ENCODE results near the gene AMBN.
"Not testable (repeated sequence)": the region's sequence is repeated elsewhere in the genome, so short reads cannot be mapped to it uniquely, and the experiment has no call there.

Gene AMBN

DNA sequence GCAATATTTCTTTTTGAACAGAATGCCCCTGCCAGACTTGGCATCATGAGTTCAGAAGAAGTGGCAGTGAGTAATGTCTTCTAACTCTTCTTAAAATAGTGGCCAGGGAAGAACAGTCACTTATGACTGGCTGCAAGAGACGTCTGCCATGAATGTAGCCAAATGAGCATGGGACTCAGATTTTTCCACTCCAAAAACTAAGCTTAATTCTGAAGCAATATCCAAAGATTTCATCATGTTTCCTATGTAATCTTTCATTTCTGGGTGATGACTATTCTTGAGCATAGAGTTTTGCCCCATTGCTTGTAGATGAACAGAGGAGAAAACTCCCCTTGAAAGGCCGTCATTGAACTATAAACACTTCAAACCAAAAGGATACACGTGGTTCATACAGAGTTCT lies 11.8 kb downstream of the AMBN start:
- in situ Hi-C loops (cut with MboI; ENCODE audit: low pct_unique_long_range_greater_than_20kb, low sequenced_read_pairs), result loop anchor here (25.0 kb wide), 1 partner anchor 1108 kb away; no protein-coding TSS in a partner anchor
- DNase-seq, result no peak

DNA sequence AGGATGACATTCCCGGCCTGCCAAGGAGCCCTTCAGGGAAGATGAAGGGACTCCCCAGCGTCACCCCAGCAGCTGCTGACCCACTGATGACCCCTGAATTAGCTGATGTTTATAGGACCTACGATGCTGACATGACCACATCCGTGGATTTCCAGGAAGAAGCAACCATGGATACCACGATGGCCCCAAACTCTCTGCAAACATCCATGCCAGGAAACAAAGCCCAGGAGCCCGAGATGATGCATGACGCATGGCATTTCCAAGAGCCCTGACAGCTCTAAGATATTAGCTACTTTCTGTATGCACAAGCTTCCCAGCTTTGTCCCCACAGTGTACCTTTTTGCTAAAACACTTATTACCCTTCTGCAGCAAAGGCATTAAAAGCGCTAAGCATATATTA lies 14.4 kb downstream of the AMBN start:
- DNase-seq, result no peak
- in situ Hi-C loops (cut with MboI; ENCODE audit: low pct_unique_long_range_greater_than_20kb, low sequenced_read_pairs), result loop anchor here (25.0 kb wide), 1 partner anchor 1106 kb away; no protein-coding TSS in a partner anchor

DNA sequence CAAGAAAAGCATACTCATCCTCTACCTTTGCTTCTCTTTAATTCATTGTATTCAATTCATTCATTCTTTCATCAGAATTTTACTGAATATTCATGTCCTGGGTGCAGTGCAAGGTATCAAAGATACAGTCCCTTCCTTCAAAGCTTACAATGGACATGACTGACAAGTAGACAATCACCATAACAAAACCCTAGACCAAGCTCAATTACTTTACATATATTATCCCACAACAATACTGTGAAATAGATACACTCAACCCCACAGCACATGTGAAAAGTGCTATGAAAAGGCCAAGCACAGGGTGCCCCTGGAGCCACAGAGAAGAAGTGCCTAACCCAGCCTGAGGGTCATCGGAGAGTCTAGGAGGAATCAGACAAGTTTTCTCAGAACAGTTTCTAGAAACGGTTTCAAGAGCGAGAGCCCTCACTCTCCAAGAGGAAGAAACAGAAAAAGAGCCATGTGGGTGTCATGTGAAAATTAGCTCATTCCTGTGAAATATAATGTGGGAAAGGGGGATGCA lies 15.3 kb downstream of the AMBN start:
- DNase-seq, result no peak

DNA sequence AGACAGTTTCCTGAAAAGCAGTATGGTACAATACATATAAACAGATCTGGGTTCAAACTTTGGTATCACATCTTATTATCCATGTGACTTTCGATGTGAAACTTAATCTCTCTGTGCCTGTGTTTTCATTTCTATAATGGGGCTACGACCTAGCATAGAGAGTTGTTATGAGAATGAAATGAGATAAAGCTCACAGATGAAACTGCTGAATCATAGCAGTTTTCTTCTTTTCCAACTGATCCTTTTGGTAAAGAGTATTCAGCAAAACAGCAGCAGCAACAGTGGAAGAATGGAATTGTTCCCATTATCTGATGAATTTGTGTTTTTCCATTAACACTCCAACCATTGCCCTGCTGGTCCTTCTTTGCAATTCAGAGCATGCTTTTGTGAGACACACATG lies 16.3 kb downstream of the AMBN start:
- in situ Hi-C loops (cut with MboI; ENCODE audit: low pct_unique_long_range_greater_than_20kb, low sequenced_read_pairs), result loop anchor here (25.0 kb wide), 1 partner anchor 1104 kb away; no protein-coding TSS in a partner anchor

More for the DNA sequence above, 15.3 kb downstream of the AMBN start:
- in situ Hi-C loops (cut with MboI; ENCODE audit: low pct_unique_long_range_greater_than_20kb, low sequenced_read_pairs), result loop anchor here (25.0 kb wide), 1 partner anchor 1105 kb away; no protein-coding TSS in a partner anchor

DNA sequence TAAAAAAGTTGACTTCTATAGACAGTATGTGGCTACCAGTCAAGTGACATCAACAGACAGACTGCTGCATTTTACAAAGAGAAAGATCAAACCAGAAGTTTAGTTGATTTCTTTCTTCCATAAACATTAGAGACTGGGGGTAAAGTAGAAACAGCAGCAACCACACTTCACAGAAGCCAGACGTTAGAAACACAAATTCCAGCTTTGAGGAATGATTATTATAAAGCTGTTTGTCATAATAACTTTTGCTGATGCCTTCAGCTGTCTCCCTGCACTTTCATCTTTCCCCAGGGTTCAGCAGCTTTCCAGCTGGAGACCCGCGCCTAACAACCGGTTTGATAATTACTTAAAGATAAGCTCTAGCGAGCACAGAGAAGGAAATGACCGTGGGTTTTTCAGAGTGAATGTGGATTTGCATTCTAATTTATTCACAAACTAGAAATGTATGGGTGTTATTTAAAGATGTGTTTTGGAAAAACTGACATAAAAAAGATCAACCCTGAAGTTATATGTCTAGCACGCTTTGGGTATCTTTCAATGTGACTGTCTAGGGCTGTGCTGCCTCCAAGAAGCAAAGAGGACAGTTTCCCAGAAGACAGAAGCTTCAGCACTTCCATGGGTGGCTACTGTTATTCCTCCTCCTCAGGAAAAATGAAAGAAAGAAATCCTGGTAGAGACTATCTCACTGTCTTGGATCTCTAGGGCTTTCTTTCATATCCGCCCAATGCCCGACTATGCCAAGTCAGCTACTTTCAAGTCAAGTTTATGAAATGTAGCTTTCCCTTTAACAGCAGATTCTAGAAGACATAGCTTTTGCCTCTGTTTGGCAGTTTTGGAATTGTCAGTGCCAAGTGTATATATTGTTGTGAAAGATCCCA lies 21.5 kb downstream of the AMBN start:
- in situ Hi-C loops (cut with MboI; ENCODE audit: low pct_unique_long_range_greater_than_20kb, low sequenced_read_pairs), result loop anchor here (25.0 kb wide), 1 partner anchor 1099 kb away; no protein-coding TSS in a partner anchor
- DNase-seq, result no peak

More for the DNA sequence above, 16.3 kb downstream of the AMBN start:
- DNase-seq, result no peak

DNA sequence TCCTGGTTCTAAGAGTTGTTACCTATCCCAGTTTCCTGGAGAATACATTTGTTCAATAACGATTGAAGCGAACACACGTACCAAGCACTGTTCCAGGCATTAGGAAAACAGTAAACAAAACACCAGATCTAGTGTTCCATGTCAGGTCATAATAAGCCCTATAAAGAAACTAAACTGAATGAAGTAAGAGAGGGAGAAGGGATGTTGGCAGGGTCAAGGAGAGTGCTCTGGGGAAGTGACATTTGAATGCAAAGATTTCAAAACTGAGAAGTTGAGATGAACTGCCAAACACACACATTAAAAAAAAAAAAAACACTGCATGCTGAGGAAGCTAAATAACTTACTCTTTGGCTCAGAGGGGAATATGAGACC lies 22.1 kb downstream of the AMBN start:
- DNase-seq, result no peak
- in situ Hi-C loops (cut with MboI; ENCODE audit: low pct_unique_long_range_greater_than_20kb, low sequenced_read_pairs), result loop anchor here (25.0 kb wide), 1 partner anchor 1098 kb away; no protein-coding TSS in a partner anchor

DNA sequence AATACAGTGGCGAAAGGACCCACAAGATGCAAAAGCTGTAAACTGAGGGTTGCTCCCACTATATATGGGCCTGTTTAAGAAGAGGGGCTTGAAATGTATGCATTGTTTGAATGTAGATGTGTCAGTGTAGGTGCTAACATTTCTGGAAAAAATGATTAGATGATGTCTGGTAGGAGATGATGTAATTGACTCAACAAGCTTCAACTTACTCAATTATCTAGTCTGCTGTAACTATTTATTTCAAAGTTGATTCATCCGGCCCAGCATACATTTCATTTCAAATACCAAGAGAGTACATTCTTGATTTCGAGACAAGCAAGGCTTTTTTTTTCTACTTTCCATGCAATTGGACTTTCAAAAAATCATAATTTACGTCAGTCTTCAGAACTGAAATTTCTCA lies 27.2 kb downstream of the AMBN start:
- in situ Hi-C loops (cut with MboI; ENCODE audit: low pct_unique_long_range_greater_than_20kb, low sequenced_read_pairs), result loop anchor here (25.0 kb wide), 1 partner anchor 1093 kb away; no protein-coding TSS in a partner anchor

DNA sequence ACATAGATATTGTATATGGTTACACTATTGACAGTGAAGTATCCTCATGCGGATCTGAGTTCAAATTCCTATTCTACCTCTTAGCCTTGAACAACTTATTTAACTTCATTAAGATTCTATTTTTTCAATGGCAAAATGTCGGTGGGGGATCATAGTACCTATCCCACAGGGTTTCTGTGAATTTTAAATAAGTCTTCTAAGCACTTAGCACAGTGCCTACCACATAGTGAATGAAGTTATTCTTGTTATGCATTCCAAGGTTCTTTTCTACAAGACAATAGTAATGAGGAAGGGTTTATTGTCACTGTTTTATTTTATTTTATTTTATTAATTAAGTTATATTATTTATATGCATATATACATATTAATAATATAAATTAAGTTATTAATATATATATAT lies 27.7 kb downstream of the AMBN start:
- DNase-seq, result no peak
- in situ Hi-C loops (cut with MboI; ENCODE audit: low pct_unique_long_range_greater_than_20kb, low sequenced_read_pairs), result loop anchor here (25.0 kb wide), 1 partner anchor 1093 kb away; no protein-coding TSS in a partner anchor

More for the DNA sequence above, 27.2 kb downstream of the AMBN start:
- peak; percentile 40 for DNase-seq

DNA sequence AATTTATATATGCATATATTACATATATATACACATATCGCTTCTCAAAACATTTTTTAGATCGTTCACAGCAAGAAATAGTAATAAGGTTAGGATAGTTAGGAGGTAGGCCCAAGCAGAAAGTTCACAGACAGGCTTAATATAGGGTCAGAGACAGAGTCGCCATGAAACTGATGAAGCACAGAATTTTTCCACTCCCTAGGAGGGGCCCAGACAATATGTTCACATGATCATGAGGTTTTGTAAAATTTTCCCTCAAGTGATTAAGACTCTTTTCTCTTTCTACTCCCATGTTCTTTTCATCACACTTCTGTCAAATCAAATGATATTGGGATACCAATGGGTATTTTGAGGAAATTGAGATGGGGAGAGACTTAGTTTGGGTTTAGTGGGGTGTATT lies 31.3 kb downstream of the AMBN start:
- in situ Hi-C loops (cut with MboI; ENCODE audit: low pct_unique_long_range_greater_than_20kb, low sequenced_read_pairs), result loop anchor here (25.0 kb wide), 1 partner anchor 1089 kb away; no protein-coding TSS in a partner anchor
- DNase-seq, result peak; percentile 57

DNA sequence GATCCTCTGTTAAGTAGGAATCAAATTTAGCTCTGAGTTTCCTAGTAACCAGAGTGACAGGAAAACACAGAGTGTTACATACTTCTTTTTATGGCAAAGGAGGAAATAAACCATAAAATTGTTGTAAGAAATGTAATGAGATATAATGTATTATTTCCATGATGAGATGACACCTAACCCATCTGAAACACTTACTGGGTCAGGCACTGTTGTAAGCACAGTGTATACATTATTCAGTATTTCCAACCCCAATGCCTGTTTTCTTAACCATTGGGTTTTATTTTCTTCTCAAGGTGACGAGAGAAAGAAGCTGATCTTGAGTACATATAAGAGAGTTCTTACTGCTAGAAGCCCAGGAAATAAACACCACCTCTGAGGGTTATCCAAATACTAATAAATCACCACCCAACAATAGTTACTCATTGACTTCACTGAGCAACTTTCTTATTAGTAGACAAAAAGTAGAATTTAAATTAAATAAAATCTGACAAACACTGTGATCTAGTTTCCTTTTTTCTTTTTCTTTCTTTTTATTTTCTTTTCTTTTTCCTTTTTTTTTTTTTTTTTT lies 32.3 kb downstream of the AMBN start:
- DNase-seq, result peak; percentile 5
- in situ Hi-C loops (cut with MboI; ENCODE audit: low pct_unique_long_range_greater_than_20kb, low sequenced_read_pairs), result loop anchor here (25.0 kb wide), 1 partner anchor 1088 kb away; no protein-coding TSS in a partner anchor

DNA sequence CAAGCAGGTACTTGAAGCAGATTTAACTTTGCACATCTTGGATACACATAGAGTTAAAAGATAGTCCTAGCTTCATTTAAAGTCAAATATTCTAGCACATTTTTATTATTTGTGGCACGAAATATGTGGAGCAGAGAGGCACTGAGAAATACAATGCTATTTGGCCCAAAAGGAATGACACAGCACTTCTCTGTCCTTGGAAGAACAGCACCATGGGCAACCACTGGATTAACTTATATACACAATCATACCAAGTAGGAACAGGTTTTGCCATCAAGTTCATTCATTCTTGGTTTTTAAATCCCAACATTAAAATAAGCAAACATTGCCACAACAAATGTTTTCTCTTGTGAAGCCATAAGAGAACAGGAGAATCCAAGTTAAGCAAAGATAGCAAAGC lies 35.6 kb downstream of the AMBN start:
- in situ Hi-C loops (cut with MboI; ENCODE audit: low pct_unique_long_range_greater_than_20kb, low sequenced_read_pairs), result no loop called here
- no peak for DNase-seq

DNA sequence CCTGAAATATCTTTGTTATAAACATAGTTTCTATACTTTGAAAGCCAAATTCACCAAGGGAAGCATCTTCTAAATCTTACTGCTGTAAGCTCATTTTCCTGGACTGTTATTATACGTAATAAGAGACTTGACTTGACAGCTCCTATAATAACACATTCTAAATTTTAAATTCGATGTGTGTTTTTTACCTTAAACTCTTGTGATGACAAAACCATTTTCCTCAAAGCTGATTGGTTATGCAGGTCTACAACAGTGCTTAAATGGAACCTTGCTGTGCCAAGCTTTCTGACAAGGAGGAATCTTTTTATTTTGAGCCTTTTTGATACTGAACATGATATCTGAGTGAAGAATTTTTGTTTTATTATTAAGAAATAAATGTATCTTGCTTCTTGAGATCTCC lies 36.4 kb downstream of the AMBN start, which contains the start of gene ENAM:
TSS of gene ENAM (plus strand) at position 301 of the 400 bp plus-strand sequence. CDS start 757 bp downstream, outside the sequence.
- in situ Hi-C loops (cut with MboI; ENCODE audit: low pct_unique_long_range_greater_than_20kb, low sequenced_read_pairs), result no loop called here

DNA sequence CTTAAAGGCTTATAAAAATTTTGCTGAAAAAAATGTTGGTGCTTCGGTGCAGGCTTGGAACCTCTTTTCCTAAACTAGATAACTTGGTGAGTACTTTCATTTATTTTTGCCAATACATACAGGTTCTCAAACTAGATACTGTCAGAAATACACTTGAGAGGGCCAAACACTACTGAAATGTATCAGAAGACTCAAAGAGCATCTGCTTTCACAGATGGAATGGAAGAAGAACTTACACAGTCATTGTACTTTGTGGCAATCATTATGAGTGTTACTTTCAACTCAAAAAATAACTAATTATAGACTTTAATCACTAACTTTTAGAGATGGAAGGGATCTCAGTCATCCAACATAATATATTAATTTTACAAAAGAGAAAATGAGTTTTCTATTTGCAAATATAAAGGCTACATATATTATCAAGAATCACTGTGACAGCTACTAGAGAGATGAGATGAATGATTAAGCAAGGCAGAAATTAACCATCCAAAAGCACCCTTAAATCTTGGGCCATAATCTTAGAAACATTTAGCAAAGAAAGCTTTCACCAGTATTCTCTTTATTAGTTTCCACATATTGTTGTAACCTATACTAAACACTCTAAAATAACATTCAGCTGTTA lies 37.5 kb downstream of the AMBN start:
- DNase-seq, result no peak
- in situ Hi-C loops (cut with MboI; ENCODE audit: low pct_unique_long_range_greater_than_20kb, low sequenced_read_pairs), result no loop called here

More for the DNA sequence above, 36.4 kb downstream of the AMBN start, which contains the start of gene ENAM:
- DNase-seq, result no peak

DNA sequence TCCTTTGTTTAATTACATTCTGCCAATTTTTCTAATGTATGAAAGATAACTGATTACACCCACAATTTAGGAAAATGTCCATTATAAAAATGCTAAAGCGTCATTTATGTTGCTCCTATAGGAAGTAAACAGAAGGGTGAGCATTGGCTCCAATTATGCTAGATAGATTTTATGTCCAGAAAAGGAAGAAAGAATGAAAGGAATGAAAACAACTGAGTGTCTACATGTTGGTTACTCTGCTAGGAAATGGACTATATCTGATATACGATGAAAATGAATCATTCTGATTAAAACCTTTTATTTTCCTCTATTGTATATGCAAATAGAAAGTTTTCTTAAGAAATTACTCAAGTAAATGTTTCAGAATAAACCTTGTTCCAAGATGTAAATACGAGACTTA lies 38.1 kb downstream of the AMBN start:
- in situ Hi-C loops (cut with MboI; ENCODE audit: low pct_unique_long_range_greater_than_20kb, low sequenced_read_pairs), result no loop called here

DNA sequence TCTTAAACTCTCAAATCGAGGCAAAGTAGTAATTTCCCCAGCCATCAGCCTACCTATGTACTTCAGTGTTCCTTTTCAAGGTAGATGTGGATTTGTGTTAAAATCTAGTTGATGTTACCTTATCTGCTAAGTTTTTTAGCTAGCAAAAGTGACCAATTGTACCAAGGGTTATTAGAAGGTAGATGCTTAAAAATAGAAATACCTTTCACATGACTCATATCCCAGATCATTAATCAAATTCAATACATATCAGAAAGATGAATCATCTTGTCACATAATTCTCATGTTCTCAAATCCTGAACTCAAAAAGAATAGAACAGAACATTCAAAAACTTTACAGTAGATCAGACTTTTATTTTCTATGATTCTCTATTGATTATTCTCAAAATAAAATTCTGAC lies 40.0 kb downstream of the AMBN start:
- in situ Hi-C loops (cut with MboI; ENCODE audit: low pct_unique_long_range_greater_than_20kb, low sequenced_read_pairs), result no loop called here
- no peak for DNase-seq

More for the DNA sequence above, 38.1 kb downstream of the AMBN start:
- no peak for DNase-seq

DNA sequence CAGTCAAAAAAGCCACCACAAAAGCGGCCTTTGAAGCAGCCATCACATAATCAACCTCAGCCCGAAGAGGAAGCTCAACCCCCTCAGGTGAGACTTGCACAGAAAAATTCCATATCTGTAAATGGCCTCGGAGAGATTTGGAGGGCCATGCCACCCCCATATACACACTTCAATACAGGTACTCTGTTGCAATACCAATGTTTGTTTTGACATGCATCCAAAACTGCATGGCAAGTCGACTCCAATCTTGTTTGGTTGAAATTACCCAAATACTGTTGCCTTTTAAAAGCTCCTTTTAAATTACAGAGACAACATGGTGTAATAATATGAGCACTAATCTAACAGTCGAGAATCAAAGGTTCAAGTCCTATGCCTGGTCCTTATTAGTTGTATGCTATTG lies 42.4 kb downstream of the AMBN start:
- DNase-seq, result no peak
- in situ Hi-C loops (cut with MboI; ENCODE audit: low pct_unique_long_range_greater_than_20kb, low sequenced_read_pairs), result no loop called here

DNA sequence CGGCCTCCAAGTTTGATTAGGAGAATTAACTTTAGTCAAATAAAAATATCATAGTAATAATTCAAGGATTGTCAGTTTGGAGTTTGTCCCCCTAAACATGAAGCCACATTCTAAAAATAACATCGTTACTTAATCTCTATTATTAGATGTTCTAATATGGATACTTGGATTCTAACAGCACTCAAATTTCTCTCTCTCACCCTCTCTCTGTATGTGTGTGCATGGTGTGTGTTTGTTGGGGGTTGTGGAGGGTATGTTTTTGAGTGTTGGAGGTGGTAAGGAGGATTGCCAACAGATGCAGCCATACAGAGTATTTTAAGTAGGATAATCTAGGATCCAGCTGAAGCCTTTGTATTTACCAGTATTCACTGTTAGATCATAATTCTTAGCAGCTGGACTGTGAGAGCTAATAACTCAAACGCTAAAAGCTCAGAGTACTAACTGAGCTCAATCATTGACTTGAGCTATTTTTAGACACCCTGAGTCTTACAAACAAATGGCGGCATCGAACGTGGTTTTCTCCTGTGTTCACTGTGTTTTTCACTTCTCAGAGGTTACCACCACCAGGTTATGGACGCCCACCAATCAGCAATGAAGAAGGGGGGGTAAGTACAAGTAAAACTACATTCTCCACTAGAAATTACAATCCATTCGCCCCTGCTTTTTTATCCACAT lies 45.3 kb downstream of the AMBN start:
- no peak for DNase-seq
- in situ Hi-C loops (cut with MboI; ENCODE audit: low pct_unique_long_range_greater_than_20kb, low sequenced_read_pairs), result no loop called here

DNA sequence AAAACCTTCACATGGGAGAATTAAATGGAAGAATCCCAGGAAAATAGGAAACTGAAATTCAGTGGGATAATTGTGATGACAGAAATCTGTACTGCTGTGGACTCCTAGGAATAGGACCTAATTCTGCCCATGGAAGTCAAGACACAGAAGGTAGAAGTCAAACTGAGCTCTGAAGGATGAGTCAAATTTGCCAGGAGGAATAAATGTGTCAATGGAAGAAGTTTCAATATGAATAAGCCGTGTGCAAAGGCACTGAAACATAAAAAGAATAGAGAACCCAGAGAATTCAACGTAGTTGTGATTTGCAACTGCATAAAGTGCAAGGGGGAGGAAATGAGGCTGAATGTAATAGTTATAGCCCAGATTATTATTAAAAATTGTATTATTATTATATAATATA lies 48.1 kb downstream of the AMBN start:
- no peak for DNase-seq
- in situ Hi-C loops (cut with MboI; ENCODE audit: low pct_unique_long_range_greater_than_20kb, low sequenced_read_pairs), result no loop called here

DNA sequence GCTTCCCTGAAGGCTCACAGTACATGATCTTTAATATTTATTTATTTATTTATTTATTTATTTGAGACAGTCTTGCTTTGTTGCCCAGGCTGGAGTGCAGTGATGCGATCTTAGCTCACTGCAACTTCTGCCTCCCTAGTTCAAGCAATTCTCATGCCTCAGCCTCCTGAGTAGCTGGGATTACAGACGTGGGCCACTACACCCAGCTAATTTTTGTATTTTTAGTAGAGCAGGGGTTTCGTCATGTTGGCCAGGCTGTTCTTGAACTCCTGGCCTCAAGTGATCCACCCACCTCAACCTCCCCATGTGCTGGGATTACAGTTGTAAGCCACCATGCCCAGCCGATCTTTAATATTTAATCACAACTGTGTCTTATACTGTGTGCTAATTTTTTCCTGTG lies 58.7 kb downstream of the AMBN start:
- in situ Hi-C loops (cut with MboI; ENCODE audit: low pct_unique_long_range_greater_than_20kb, low sequenced_read_pairs); DNase-seq: not testable (repeated sequence)
